Measurements from ENCODE around the gene MAST4. TPM values are rescaled to one million over a fixed set of nuclear protein-coding genes. Genes with fewer than 3 reads are reported as not detected.

Gene MAST4
- total RNA-seq, 1 donor from 2014 or later: 112 TPM

DNA sequence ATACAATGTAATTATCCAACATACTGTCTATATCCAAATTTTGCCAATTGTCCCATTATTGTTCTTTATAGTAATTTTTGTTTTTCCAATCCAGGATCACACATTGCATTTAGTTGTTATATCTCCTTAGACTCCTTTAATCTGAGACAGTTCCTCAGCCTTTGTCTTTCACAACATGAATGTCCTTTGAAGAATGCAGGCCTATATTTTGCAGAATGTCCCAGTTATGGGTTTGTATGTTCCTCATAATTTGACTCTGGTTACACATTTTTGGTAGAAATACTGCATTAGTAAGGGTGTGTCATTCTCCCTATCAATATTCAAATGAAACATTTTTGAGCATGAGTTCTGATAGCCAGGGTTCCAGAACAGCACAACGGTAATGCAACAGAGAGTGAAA lies 593.7 kb downstream of the MAST4 start:
- no peak for TF ChIP-seq CTCF (IDR thresholded peaks at IDR 0.05; ENCODE audit: unreplicated experiment)
- H3K4me3 Mint-ChIP-seq (ENCODE audit: unreplicated experiment): no peak overlapping the region
- no peak overlapping the region for H3K27ac Mint-ChIP-seq (ENCODE audit: unreplicated experiment)
- H3K27me3 Mint-ChIP-seq (ENCODE audit: unreplicated experiment): no peaks in the 10 kb centered on the region
- no peaks in the 10 kb centered on the region for H3K36me3 Mint-ChIP-seq (ENCODE audit: low read depth, unreplicated experiment)
- no peaks in the 10 kb centered on the region for H3K4me1 Mint-ChIP-seq (ENCODE audit: unreplicated experiment)
- no peaks in the 10 kb centered on the region for H3K9me3 Mint-ChIP-seq (ENCODE audit: unreplicated experiment)
- DNase-seq (ENCODE audit: low spot score): no peak

- Mint-ChIP-seq H3K4me1 (ENCODE audit: unreplicated experiment) (no peaks in the 10 kb centered on the region), H3K27me3 (ENCODE audit: unreplicated experiment) (no peaks in the 10 kb centered on the region), H3K36me3 (ENCODE audit: low read depth, unreplicated experiment) (no peaks in the 10 kb centered on the region), H3K4me3 (ENCODE audit: unreplicated experiment) (no peak overlapping the region), H3K9me3 (ENCODE audit: unreplicated experiment) (no peaks in the 10 kb centered on the region), H3K27ac (ENCODE audit: unreplicated experiment) (no peak overlapping the region)
- TF ChIP-seq CTCF (IDR thresholded peaks at IDR 0.05; ENCODE audit: unreplicated experiment): no peak
- DNase-seq (ENCODE audit: low spot score): no peak
Measured at GRCh38 chr5:67190410-67190809, 594.2 kb downstream of the MAST4 start.

DNA sequence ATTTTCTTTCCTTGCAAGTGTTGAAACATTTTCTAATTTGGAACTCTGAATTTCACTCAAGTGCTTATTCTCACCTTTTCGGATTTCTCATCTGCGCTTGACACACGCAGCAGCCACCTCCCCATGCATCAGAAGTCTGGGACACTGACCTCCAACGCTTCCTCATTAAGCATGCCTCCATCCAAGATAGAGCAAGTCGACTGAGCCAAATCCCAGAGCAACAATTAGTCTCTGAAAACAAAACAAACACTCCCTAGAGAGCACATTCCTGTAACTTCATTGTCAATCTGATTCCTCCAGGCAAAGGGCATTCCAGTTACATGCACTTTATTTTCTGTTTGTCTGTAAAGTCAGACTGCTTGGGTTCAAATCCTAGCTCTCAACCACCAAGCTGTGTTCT lies 594.7 kb downstream of the MAST4 start:
- no peaks in the 10 kb centered on the region for H3K36me3 Mint-ChIP-seq (ENCODE audit: low read depth, unreplicated experiment)
- no peak overlapping the region for H3K27ac Mint-ChIP-seq (ENCODE audit: unreplicated experiment)
- H3K4me3 Mint-ChIP-seq (ENCODE audit: unreplicated experiment): no peak overlapping the region
- DNase-seq (ENCODE audit: low spot score): no peak
- H3K9me3 Mint-ChIP-seq (ENCODE audit: unreplicated experiment): no peaks in the 10 kb centered on the region
- TF ChIP-seq CTCF (IDR thresholded peaks at IDR 0.05; ENCODE audit: unreplicated experiment): no peak
- H3K27me3 Mint-ChIP-seq (ENCODE audit: unreplicated experiment): no peaks in the 10 kb centered on the region
- no peaks in the 10 kb centered on the region for H3K4me1 Mint-ChIP-seq (ENCODE audit: unreplicated experiment)

- no peaks in the 10 kb centered on the region for H3K9me3 Mint-ChIP-seq (ENCODE audit: unreplicated experiment)
- H3K36me3 Mint-ChIP-seq (ENCODE audit: low read depth, unreplicated experiment): no peaks in the 10 kb centered on the region
- TF ChIP-seq CTCF (IDR thresholded peaks at IDR 0.05; ENCODE audit: unreplicated experiment): no peak
- H3K4me1 Mint-ChIP-seq (ENCODE audit: unreplicated experiment): no peaks in the 10 kb centered on the region
- H3K27me3 Mint-ChIP-seq (ENCODE audit: unreplicated experiment): no peaks in the 10 kb centered on the region
- no peak overlapping the region for H3K4me3 Mint-ChIP-seq (ENCODE audit: unreplicated experiment)
- no peak for DNase-seq (ENCODE audit: low spot score)
- H3K27ac Mint-ChIP-seq (ENCODE audit: unreplicated experiment): no peak overlapping the region
Measured at GRCh38 chr5:67192719-67193438, 596.7 kb downstream of the MAST4 start.

GRCh38 chr5:67193439-67193807 lies 597.2 kb downstream of the MAST4 start:
- H3K4me1 Mint-ChIP-seq (ENCODE audit: unreplicated experiment): no peaks in the 10 kb centered on the region
- no peak for DNase-seq (ENCODE audit: low spot score)
- H3K36me3 Mint-ChIP-seq (ENCODE audit: low read depth, unreplicated experiment): no peaks in the 10 kb centered on the region
- no peak overlapping the region for H3K27ac Mint-ChIP-seq (ENCODE audit: unreplicated experiment)
- TF ChIP-seq CTCF (IDR thresholded peaks at IDR 0.05; ENCODE audit: unreplicated experiment): no peak
- H3K9me3 Mint-ChIP-seq (ENCODE audit: unreplicated experiment): no peaks in the 10 kb centered on the region
- no peak overlapping the region for H3K4me3 Mint-ChIP-seq (ENCODE audit: unreplicated experiment)
- H3K27me3 Mint-ChIP-seq (ENCODE audit: unreplicated experiment): no peaks in the 10 kb centered on the region

Data from endothelial cell (in vitro differentiated cells).